ENCODE measurements around the gene PRF1.

DNA sequence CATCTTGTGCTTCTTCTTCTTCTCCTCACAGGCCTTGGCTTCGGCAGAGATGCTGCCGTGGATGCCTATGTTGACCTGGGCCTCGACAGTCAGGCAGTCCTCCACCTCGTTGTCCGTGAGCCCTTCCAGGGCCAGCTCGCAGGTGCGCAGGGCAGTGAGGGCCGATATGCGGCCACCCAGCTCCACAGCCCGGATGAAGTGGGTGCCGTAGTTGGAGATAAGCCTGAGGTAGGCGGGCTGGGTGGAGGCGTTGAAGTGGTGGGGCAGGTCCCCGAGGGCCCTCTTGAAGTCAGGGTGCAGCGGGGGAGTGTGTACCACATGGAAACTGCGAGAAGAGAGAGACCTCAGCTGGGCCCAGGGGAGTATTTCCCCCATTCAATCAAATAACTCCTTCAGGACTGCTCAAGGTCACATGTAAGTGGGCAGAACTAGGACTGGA lies 3.7 kb downstream of the PRF1 start:
- TF ChIP-seq, protein P1, sequence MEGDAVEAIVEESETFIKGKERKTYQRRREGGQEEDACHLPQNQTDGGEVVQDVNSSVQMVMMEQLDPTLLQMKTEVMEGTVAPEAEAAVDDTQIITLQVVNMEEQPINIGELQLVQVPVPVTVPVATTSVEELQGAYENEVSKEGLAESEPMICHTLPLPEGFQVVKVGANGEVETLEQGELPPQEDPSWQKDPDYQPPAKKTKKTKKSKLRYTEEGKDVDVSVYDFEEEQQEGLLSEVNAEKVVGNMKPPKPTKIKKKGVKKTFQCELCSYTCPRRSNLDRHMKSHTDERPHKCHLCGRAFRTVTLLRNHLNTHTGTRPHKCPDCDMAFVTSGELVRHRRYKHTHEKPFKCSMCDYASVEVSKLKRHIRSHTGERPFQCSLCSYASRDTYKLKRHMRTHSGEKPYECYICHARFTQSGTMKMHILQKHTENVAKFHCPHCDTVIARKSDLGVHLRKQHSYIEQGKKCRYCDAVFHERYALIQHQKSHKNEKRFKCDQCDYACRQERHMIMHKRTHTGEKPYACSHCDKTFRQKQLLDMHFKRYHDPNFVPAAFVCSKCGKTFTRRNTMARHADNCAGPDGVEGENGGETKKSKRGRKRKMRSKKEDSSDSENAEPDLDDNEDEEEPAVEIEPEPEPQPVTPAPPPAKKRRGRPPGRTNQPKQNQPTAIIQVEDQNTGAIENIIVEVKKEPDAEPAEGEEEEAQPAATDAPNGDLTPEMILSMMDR (IDR thresholded peaks at IDR 0.05; ENCODE audit: poor library complexity), result no peak
- TF ChIP-seq EZH2 (IDR thresholded peaks at IDR 0.05; ENCODE audit: borderline replicate concordance) (no peak), EZH2phosphoT487 (IDR thresholded peaks at IDR 0.05; ENCODE audit: low read depth, severe bottlenecking, unreplicated experiment) (no peak)

Measured in hepatocyte (in vitro differentiated cells).